HG02588 (cell line): Measurements from ENCODE around the gene FLRT2.

Experiments used
- ATAC-seq: cut with Tn5 transposase; IDR thresholded peaks from one replicate; pipeline ENCODE4 v1.9.1; 2021; ENCODE audit warnings: mild to moderate bottlenecking, moderate library complexity; ENCODE audit not compliant: unreplicated experiment

FLRT2 gene

GRCh38 chr14:85530626-85531025 lies 682 bp downstream of the FLRT2 start:
- ATAC-seq, result no peak

DNA sequence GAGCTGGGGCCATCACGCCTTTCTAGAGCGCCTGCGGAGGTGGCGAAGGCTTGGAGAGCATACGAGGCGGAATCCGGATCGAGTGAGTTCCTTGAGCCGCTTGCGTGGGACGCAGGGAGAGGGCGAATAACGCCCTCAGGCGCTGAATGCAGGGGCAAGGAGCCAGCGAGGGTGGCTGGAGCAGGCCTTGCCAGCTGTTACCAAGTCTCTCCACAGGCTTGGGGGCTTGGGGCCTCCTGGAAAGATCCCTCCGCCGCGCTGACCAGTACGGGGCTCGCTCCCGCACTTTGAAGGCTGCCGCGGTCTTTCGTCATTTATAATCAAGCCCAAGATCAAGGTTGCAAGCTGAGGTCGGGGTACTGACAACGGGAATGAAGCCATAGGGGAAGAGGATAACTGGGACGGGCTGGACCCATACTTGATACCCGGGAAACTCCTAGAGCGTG lies 1.2 kb downstream of the FLRT2 start:
- no peak for ATAC-seq

DNA sequence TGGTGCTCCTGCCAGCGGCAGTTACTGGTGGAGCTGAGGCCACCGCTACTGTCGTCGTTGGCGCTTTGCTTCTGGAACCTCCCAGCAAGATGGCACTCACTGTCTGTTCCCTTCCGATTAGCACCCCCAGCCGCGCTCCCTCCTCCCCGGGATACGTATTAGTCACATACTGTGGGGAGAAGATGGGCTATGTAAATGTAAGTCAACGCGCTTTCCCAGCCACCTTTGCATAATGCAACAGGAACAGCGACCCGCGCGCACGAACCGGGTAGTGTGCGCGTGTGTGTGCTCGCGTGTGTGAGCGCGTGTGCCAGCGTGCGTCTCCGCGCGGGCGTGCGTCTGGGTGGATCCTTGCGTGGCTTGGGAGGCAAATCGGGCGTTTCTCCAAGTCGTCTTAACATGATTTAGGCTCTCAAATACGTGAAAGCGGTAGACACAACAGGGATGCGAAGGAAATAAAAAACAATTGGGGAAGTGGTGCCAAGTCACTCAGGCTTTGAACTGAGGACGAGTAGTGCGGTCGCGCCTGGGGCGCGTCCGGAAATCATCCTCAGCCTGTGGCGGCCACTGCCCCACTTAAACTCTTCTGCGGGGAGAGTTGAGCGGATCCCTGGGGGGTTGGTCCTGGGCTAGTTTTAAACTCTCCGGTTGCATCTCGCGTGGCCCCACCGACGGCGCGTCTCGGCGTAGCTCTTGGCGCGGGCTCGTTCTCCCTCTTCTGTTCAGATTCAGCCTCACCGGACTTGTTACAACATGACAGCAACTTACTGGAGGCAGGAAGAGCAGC lies 1.8 kb downstream of the FLRT2 start:
- no peak for ATAC-seq

DNA sequence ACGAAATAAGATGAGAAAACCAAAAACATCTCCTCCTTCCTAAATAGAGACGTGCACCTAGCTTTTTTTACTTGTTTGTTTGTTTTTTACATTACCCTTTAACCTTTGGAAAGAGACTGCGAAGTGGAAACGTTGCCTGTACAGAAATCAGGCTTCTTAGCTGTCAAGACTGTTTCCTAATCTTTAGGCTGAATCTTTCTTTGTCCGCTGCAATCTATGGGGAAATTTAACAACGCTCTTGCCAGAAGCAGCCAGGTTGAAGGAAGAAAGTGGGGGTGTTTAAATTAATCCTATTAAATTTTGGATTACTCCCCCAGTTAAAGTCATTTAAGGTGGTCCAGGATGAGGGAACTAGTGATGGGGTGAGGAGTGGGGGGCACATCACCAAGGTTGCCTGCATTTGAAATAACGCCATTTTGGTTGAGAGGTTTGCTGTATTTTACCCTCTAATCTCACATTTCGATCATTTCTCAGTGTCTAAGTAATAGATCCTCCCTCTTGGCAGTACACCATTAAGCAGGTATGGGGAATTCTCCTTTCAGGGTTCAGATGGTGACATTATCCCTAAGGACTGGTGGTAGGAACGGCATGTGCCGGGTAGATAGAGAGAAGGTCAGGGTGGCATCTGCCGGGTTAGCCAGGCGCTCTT lies 2.6 kb downstream of the FLRT2 start:
- no peak for ATAC-seq

DNA sequence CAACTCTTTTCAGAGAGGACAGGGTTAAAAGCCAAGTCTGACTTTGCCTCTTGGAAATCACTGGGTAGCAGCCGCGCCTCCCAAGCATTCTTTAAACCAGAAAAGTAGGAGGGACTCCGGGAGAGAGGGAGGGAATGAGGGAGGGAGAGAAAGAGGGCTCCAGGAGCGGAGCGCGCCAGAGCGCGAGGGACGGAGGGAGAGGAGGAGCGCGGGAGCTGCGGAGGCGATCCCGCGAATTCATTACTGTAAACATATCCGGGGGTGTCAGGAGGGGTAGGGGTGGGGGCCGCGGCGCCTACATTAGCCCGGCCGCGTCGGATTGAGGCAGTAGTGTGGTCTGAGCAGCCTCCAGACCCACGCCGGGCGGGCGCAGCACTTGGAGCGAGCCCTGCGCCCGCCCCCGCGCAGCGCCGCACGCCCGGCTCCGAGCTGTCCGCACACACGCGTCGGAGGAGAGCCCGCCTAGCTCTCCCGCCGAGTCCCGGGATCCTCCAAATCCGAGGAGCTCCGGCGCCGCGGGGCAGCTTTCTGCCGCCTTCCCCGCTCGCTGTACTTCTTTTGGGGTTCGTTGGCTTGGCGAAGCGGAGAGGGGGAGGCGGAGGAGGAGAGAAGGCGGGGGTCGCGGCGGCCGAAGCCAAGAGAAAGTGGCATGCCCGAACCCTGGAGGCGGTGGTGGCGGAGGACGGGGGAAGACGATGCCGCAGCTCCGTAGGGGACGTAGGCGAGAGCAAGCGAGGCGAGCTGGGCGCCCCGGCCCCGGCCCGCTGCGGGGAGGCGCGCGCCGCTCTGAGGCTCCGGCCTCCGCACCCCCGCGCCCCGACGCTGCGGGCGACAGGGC lies 3.3 kb downstream of the FLRT2 start:
- ATAC-seq, result no peak

- ATAC-seq, result no peak
Observed at GRCh38 chr14:85533861-85534291, 3.9 kb downstream of the FLRT2 start.

DNA sequence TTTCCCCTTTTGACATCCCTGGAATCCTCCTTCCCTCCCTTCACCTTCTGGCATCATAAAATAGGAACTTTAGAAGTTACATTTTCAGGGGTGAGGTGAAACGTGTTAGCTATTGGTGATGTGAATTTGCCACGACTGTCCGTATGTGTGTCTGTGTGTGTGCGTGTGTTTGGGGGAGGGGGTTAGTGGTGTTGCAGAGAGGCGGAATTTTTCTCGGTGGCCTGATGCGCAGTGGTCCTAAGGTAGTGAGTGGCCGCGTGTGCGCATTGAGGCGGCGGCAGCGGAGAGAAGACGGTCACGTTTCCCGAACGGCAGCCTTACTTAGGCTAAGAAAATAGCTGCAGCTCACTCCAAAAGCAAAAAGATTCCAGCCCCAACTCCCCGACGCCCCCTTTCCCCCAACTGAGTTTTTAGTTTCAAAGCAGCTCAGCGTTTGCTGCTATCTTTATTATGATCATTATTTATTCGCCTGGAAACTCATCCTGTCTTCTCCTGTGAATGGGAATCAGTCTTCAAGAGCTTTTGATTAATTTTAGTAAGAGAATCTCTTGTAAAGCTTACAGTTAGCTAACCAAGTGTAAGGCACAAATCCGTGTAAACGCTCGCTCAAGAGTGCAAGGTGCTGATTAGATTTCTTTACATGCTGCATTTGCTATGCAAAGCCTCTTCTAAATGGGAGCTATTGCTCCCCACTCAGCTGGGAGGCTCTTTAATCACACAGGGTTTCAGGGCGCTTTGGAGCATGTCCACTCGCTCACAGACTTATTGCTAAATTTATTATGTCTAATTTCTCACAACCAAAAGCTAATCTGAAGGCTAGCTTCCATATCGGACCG lies 4.7 kb downstream of the FLRT2 start:
- ATAC-seq, result no peak

DNA sequence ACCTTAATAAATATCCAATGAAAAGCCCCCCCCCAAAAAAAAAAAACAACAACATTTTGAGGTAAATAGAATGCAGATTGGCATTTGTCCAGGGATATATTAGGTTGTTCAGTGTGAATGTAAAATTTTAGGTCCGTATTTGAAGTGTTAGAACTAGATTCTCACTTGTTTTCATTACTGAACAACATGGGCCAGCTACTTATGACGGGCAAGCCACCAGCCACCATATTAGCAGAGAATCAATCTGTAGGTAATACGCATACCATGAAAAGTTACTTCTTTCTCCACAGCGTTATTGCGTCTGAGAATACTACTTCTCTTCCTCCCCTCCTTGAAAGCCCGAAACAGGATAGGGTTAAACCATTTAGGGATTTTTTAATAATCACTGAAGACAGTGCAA lies 5.4 kb downstream of the FLRT2 start:
- no peak for ATAC-seq

GRCh38 chr14:85535991-85536832 lies 6.3 kb downstream of the FLRT2 start:
- ATAC-seq, result no peak

DNA sequence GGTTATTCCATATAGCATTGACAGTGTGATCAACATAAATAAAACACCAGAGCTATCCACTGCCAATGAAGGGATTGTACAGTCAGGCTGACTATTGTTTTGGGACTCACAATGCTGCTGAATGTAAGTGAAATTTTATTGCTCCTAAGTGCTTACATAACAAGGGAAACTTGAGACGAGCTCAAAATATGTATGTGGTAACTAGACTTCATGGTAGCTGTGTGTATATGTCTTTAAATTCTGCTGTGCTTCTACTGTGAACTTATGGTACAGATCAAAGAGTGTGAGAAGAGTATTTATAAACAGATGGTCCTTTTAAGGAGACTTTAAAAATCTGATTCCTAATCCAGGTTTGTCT lies 6.9 kb downstream of the FLRT2 start:
- ATAC-seq, result no peak

DNA sequence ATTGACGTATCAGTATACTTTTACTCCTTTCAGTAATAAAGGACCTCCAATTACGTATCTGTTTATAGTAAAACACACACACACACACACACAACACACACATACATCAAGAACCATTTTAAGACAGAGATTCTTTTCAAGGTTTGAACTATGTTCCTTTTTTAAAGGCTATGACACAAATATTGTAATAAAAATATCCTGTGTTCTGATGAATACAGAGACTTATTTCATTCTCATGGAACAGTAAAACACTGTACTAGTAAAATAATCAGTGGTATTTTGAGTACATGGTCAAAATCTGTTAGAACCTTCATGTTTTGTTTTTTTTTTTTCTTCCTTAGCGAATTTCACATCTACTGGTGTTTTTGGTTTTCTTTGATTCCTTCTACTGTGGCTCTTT lies 7.6 kb downstream of the FLRT2 start:
- ATAC-seq, result no peak

GRCh38 chr14:85538636-85539035 lies 8.7 kb downstream of the FLRT2 start:
- ATAC-seq, result no peak

DNA sequence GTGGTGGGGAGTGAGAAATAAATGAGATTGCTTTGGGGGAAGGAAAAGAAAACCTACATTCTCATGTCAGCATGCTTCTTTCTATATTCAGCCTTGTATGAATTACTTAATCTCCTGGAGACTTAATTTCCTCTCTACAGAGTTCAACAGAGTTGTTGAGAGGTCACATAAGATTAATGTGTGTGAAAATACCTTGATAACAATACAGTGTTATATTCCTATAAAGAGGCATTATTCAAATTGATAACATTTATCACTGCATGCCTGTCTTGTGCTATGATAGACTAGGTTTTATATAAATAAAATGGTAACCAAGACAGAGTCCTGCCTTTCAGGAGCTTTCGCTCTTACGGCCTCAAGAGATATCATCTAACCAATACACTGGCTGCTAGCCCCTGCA lies 9.6 kb downstream of the FLRT2 start:
- ATAC-seq, result no peak

GRCh38 chr14:85542623-85543022 lies 12.7 kb downstream of the FLRT2 start:
- no peak for ATAC-seq

DNA sequence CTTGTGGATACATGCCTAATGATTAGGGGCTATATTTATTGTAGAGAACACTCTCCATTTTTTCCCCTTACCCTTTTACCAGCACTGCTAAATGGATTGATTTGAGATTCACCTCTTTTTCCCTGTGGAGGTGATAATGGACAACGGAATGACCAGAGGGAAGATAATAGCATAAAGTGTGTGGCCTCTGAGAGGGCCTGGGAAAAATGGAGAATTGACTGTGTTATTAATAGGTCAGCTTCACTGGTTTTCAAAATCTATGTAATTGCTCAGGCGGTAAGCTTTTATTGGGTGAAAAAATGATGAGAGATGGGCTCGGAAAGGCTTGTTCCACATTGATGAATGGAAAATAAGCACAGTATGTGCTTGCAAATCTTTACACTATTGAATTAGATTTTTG lies 15.8 kb downstream of the FLRT2 start:
- ATAC-seq, result no peak

- no peak for ATAC-seq
Observed at GRCh38 chr14:85546390-85546789, 16.4 kb downstream of the FLRT2 start.

GRCh38 chr14:85549697-85550096 lies 19.8 kb downstream of the FLRT2 start:
- ATAC-seq, result no peak

DNA sequence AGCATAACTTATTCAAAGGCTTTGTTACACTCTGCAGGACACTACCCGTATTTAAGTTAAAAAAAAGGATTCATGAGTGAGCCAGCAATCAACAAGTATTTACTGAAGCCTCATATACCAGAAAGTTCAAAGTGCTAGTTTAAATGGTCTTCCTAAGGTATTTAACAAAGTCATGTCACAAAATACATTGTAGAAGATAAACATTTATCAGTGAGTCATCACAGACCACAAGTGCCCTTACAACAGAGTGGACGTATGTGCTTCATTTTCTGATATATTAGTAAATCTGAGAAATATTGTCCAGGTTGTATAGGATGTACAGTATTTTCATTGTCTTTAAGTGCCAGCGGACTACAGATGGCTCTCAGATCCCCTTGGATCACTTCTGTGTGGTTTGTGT lies 24.2 kb downstream of the FLRT2 start:
- no peak for ATAC-seq

- no peak for ATAC-seq
Observed at GRCh38 chr14:85556267-85556666, 26.3 kb downstream of the FLRT2 start.

DNA sequence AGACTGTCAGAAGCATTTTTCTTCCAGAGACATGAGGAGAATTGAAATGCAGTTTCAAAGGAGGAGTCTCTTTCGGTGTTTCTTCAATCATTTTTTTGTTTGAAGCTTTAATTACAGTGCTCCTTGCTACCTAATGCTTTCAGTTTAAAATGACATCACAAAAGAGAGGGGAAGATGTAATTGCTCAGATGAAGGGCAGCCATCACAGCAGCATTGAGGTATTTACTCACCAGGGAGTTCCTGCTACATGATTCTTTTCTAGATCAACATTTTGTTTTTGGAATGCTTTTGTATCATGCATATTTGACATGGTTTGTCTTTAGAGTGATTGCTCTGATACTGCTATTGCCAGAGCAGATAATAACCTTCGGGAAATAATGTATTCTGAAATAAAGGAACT lies 28.6 kb downstream of the FLRT2 start:
- ATAC-seq, result no peak
